ENCODE data around the gene ELOVL6. TPM values are rescaled to one million over a fixed set of nuclear protein-coding genes. Genes with fewer than 3 reads are reported as not detected.

Gene ELOVL6
- total RNA-seq, 2 donors from 2014 or later = 43.5 to 44.8 TPM

- H3K4me3 ChIP-seq (ENCODE audit: low read length) = no peak overlapping the region
- Mint-ChIP-seq H3K4me3 (no peak overlapping the region), H3K27ac (no peak overlapping the region), H3K9me3 (no peaks in the 10 kb centered on the region), H3K27me3 (ENCODE audit: insufficient read depth) (no peaks in the 10 kb centered on the region), H3K36me3 (ENCODE audit: low read depth) (peaks cover 28% of the 10 kb centered on the region), H3K4me1 (peaks cover 1% of the 10 kb centered on the region)
- WGBS, 2 experiments (ENCODE audit: insufficient coverage in 1 of 2, insufficient read length in 1 of 2) = 93% methylated on average over 1 of the region's 1 CpG; no CpG with 5 or more reads in 1 of the 2 experiments
- H3K9ac ChIP-seq (ENCODE audit: extremely low read depth, low read length, poor library complexity, severe bottlenecking) = no peak overlapping the region
- peak overlapping the region; percentile 47 for H3K27ac ChIP-seq (ENCODE audit: low read depth, low read length)
- no peaks in the 10 kb centered on the region for H3K9me3 ChIP-seq (ENCODE audit: control insufficient read depth, low read length)
- H3K36me3 ChIP-seq (ENCODE audit: control insufficient read depth, insufficient read depth, low read length) = peaks cover 7% of the 10 kb centered on the region
- no peaks in the 10 kb centered on the region for H3K27me3 ChIP-seq (ENCODE audit: control insufficient read depth, insufficient read depth, low read length, poor library complexity, severe bottlenecking)
- no peak for TF ChIP-seq CTCF (conservative IDR thresholded peaks at IDR 0.05)
- no peaks in the 10 kb centered on the region for H3K4me1 ChIP-seq (ENCODE audit: control insufficient read depth, insufficient read depth, low read length)
- no peak for DNase-seq
These were observed 78.5 kb downstream of the ELOVL6 start for GRCh38 chr4:110119880-110120279.

GRCh38 chr4:110119337-110119736 lies 79.1 kb downstream of the ELOVL6 start:
- no peaks in the 10 kb centered on the region for H3K9me3 ChIP-seq (ENCODE audit: control insufficient read depth, low read length)
- H3K9ac ChIP-seq (ENCODE audit: extremely low read depth, low read length, poor library complexity, severe bottlenecking) = no peak overlapping the region
- no peak overlapping the region for H3K27ac ChIP-seq (ENCODE audit: low read depth, low read length)
- peaks cover 7% of the 10 kb centered on the region for H3K36me3 ChIP-seq (ENCODE audit: control insufficient read depth, insufficient read depth, low read length)
- H3K27me3 Mint-ChIP-seq (ENCODE audit: insufficient read depth) = no peaks in the 10 kb centered on the region
- no peak overlapping the region for H3K4me3 ChIP-seq (ENCODE audit: low read length)
- no peaks in the 10 kb centered on the region for H3K4me1 ChIP-seq (ENCODE audit: control insufficient read depth, insufficient read depth, low read length)
- WGBS, 2 experiments (ENCODE audit: insufficient coverage in 1 of 2, insufficient read length in 1 of 2) = 99% methylated on average over 3 of the region's 3 CpGs; no CpG with 5 or more reads in 1 of the 2 experiments
- H3K27me3 ChIP-seq (ENCODE audit: control insufficient read depth, insufficient read depth, low read length, poor library complexity, severe bottlenecking) = no peaks in the 10 kb centered on the region
- H3K4me3 Mint-ChIP-seq = no peak overlapping the region
- peaks cover 1% of the 10 kb centered on the region for H3K4me1 Mint-ChIP-seq
- H3K9me3 Mint-ChIP-seq = no peaks in the 10 kb centered on the region
- no peak for TF ChIP-seq CTCF (conservative IDR thresholded peaks at IDR 0.05)
- DNase-seq = no peak
- H3K36me3 Mint-ChIP-seq (ENCODE audit: low read depth) = peaks cover 26% of the 10 kb centered on the region
- H3K27ac Mint-ChIP-seq = no peak overlapping the region

DNA sequence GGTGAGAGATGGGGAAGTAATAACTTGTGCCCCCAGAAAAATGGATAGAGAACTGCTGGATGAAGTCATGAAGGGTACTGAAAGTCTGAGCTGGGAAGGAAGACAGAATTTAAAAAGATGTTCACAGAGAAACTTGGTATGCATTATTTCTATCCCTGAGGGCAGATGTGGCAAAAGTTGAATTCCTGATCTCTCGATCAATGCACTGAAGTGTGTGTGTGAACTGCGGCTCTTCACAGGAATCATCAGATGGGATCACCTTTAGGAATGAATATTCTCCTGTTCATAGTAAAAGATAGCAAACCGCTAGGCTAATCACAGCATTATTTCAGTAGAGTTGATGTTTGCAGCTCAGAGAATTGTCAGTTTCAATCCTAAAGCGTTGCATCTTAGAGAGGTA lies 86.4 kb downstream of the ELOVL6 start:
- H3K9me3 ChIP-seq (ENCODE audit: control insufficient read depth, low read length) = no peaks in the 10 kb centered on the region
- Mint-ChIP-seq H3K27ac (no peak overlapping the region), H3K9me3 (no peaks in the 10 kb centered on the region), H3K36me3 (ENCODE audit: low read depth) (peaks cover 7% of the 10 kb centered on the region), H3K27me3 (ENCODE audit: insufficient read depth) (no peaks in the 10 kb centered on the region), H3K4me3 (no peak overlapping the region), H3K4me1 (peaks cover 14% of the 10 kb centered on the region)
- no peak for TF ChIP-seq CTCF (conservative IDR thresholded peaks at IDR 0.05)
- H3K4me3 ChIP-seq (ENCODE audit: low read length) = no peak overlapping the region
- DNase-seq = no peak
- no peaks in the 10 kb centered on the region for H3K4me1 ChIP-seq (ENCODE audit: control insufficient read depth, insufficient read depth, low read length)
- no peak overlapping the region for H3K9ac ChIP-seq (ENCODE audit: extremely low read depth, low read length, poor library complexity, severe bottlenecking)
- 94 to 97% methylated on average over 4 of the region's 4 CpGs for WGBS, 2 experiments (ENCODE audit: insufficient coverage in 1 of 2, insufficient read length in 1 of 2)
- H3K36me3 ChIP-seq (ENCODE audit: control insufficient read depth, insufficient read depth, low read length) = peaks cover 7% of the 10 kb centered on the region
- H3K27ac ChIP-seq (ENCODE audit: low read depth, low read length) = no peak overlapping the region
- H3K27me3 ChIP-seq (ENCODE audit: control insufficient read depth, insufficient read depth, low read length, poor library complexity, severe bottlenecking) = no peaks in the 10 kb centered on the region
